Esophagus muscularis mucosa (tissue), 4 donors: Measurements from ENCODE around the gene FAM131C. TPM values are rescaled to one million over a fixed set of nuclear protein-coding genes. Genes with fewer than 3 reads are reported as not detected.
"Not testable (repeated sequence)": the region's sequence is repeated elsewhere in the genome, so short reads cannot be mapped to it uniquely, and the experiment has no call there.

ENCODE experiments used
- DNase-seq: peaks from one replicate; pipeline ENCODE4 v3.0.0-alpha.2; 2017; ENCODE audit errors: extremely low spot score
- H3K27ac ChIP-seq, 4 donors: fragments of 200-600 bp; sonication (generic); replicated peaks in 1 of 4; 1 replicate in 3 of 4; 2 replicates in 1 of 4; pipeline ENCODE4 v1.5.1; 2016 to 2019; ENCODE audit warnings: mild to moderate bottlenecking in 1 of 4
- H3K27me3 ChIP-seq, 4 donors: fragments of 200-600 bp; sonication (generic); one replicate each; pipeline versions ENCODE4 v1.5.1 to v1.6.0; 2016 to 2019
- H3K36me3 ChIP-seq, 4 donors: fragments of 200-600 bp; sonication (generic); one replicate each; pipeline ENCODE4 v1.5.1; 2016 to 2019
- H3K4me1 ChIP-seq, 4 donors: fragments of 200-600 bp; sonication (generic); one replicate each; pipeline ENCODE4 v1.5.1; 2016 to 2019
- H3K4me3 ChIP-seq, 4 donors: fragments of 200-600 bp; sonication (generic); 1 replicate in 2 of 4; 2 replicates in 2 of 4; pipeline ENCODE4 v1.5.1; 2016 to 2019; ENCODE audit warnings: mild to moderate bottlenecking in 4 of 4, moderate library complexity in 1 of 4
- H3K9me3 ChIP-seq, 4 donors: fragments of 200-600 bp; sonication (generic); 1 replicate in 3 of 4; 2 replicates in 1 of 4; pipeline ENCODE4 v1.5.1; 2016 to 2019
- CTCF ChIP-seq, 3 experiments: fragments of 200-600 bp in 2 of 3; fragments of 450-650 bp in 1 of 3; sonication (generic) in 2 of 3; IDR thresholded peaks; one replicate each; pipeline ENCODE4 v1.5.1; 2017 to 2019; ENCODE audit warnings: antibody characterized with exemption in 3 of 3, mild to moderate bottlenecking in 2 of 3, moderate library complexity in 1 of 3
- EP300 ChIP-seq: sonication (generic); formaldehyde crosslinking; IDR thresholded peaks from one replicate; pipeline ENCODE4 v1.6.1; 2017; ENCODE audit warnings: antibody characterized with exemption
- POLR2A ChIP-seq: fragments of 450-650 bp; IDR thresholded peaks from one replicate; pipeline ENCODE4 v1.6.1; 2017; ENCODE audit warnings: antibody characterized with exemption, moderate library complexity, mild to moderate bottlenecking, low read depth
- POLR2AphosphoS5 ChIP-seq, 2 donors: sonication (generic); formaldehyde crosslinking; IDR thresholded peaks; one replicate each; pipeline ENCODE4 v1.6.1; 2017; ENCODE audit warnings: antibody characterized with exemption in 2 of 2
- WGBS: methylation state at CpG from one replicate; pipeline ENCODE4 v1.1.5; 2018; 5-methylcytosine and 5-hydroxymethylcytosine counted together
- intact Hi-C: fragments of 100-400 bp; cut with DNase I; formaldehyde crosslinking; loops from one replicate; pipeline ENCODE4 v1.15.1; 2023
- total RNA-seq, 4 donors: library from RNA; depleted of rRNA; stranded (reverse); fragments of >200 nt; gene quantifications; one replicate each; pipeline versions ENCODE4 v1.1.0 to v1.2.1, GENCODE V29; 2016

The FAM131C gene
- total RNA-seq, 4 donors from 2014 or later, result 0.33 to 0.39 TPM; not detected in 2

DNA sequence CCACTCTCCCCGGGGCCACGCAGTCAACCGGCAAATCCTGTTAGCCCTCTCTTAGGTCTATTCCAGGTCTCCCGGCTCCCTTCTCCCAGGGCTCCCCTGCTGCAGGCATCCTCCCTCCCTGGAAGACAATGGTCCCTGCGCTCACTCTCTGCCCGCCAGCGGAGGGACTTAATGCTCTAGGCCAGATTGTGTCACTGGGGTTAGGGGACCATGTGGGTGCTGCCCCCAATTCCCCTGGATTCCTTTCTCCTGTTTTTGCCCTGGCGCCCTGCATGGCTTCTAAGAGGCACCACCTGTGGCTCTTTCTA, 8.2 kb downstream of the FAM131C start:
- Histone ChIP-seq H3K4me3 (no peak overlapping the region), H3K9me3 (no peaks in the 10 kb centered on the region), H3K4me1 (peaks cover 9 to 20% (median 17%) of the 10 kb centered on the region in 4 donors), H3K27ac (no peak overlapping the region), H3K27me3 (no peaks in the 10 kb centered on the region), H3K36me3 (no peaks in the 10 kb centered on the region)
- no peak for TF ChIP-seq POLR2AphosphoS5 (IDR thresholded peaks at IDR 0.05)
- TF ChIP-seq EP300, result no peak
- no peak for TF ChIP-seq CTCF (IDR thresholded peaks at IDR 0.05)
- intact Hi-C loops, result no loop called here
- WGBS, result 86% methylated on average over 8 of the region's 8 CpGs
- no peak for DNase-seq

DNA sequence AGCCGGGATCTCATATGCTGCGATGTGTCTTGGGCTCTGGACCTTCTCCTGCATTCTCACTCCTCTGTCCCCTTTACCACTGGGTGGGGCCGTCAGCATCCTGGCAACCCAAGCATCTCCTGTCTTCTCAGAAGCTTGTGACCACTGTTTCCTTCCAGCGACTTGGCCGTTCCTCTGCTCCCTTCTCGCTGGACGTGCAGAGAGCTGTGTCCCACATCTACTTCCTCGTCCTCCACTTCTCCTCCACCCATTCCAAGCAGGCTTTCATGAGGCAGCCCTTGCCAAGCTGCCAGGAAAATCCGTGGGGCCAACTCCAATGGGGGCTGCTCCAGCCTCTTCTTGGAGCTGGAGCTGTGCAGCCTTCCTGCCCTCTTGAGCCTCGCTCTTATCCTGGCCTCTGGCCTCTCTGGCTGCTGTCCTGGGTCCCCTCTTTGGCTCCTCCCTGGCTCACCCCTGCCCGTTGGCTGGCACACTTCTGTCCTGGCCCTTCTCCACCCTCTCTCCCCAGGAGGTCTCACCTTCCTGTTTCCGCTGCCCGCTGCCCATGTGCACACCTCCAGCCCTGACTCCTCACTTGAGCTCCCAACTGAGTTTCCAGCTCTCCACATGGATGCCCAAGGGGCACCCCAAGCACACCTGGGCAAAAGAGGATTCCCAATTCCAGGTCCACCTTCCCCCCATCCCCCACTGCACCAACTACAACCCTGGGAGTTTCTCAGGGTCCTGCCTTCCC, 8.7 kb downstream of the FAM131C start:
- intact Hi-C loops, result no loop called here
- WGBS, result 61% methylated on average over 13 of the region's 13 CpGs
- Histone ChIP-seq H3K27ac (no peak overlapping the region), H3K4me1 (peaks cover 9 to 20% (median 17%) of the 10 kb centered on the region in 4 donors), H3K36me3 (no peaks in the 10 kb centered on the region), H3K4me3 (no peak overlapping the region), H3K27me3 (no peaks in the 10 kb centered on the region), H3K9me3 (no peaks in the 10 kb centered on the region)
- TF ChIP-seq CTCF (IDR thresholded peaks at IDR 0.05) (no peak), POLR2AphosphoS5 (IDR thresholded peaks at IDR 0.05) (no peak), POLR2A (no peak), EP300 (no peak)
- no peak for DNase-seq

DNA sequence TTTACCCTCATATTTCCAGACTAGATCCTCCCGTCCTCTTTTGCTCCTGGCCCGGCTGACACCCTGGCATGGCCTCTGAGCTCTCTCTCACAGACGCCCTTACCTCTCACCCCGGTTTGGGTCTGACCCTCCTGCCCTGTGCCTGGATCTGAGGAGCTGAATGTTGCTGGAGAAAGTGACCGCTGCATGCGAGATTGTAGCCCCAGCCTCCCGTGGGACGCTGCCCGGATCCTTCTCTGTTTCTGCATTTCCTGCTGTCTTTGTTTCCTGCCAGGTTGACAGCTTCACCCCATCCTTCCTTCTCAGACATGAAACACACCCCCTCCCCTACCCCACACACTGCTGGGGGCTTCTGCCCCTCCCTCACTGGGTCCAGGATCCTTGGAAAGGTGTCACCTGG, 9.5 kb downstream of the FAM131C start:
- intact Hi-C loops, result no loop called here
- no peaks in the 10 kb centered on the region for H3K27me3 ChIP-seq
- no peak overlapping the region for H3K27ac ChIP-seq
- no peaks in the 10 kb centered on the region for H3K36me3 ChIP-seq
- no peak for DNase-seq
- H3K9me3 ChIP-seq, result no peaks in the 10 kb centered on the region
- no peak overlapping the region for H3K4me3 ChIP-seq
- TF ChIP-seq POLR2A (no peak), POLR2AphosphoS5 (IDR thresholded peaks at IDR 0.05) (no peak)
- H3K4me1 ChIP-seq, result peaks cover 9 to 20% (median 16%) of the 10 kb centered on the region in 4 donors
- 74% methylated on average over 9 of the region's 9 CpGs for WGBS

DNA sequence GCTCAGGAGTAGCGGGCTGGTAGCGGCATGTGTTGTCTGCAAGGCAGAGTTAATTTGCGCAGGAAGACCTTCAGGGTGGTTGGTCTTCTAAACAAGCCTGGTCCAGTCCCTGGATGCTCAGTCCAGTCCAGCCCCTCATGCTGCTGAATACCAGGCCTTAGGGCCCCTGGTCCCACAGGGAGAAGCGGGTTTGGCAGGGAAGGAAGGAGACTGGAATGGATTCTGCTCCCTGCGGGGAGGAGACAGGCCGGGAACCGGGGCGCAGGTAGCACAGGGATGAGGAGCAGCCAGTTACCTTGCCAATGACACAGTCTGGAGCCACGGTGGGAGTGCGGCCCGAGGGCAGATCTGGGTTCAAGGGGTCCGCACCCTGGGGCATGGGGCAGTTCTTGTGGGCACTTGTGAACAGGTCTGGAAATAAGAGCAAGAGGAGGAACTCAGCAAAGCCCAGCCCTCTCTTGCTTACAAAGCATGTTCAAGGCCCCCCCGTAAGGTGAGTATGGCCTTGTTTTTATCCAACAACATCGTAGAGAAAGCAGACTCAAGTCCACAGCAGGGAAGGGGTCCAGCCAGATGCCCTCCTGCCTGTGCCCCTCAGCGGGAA, 10.1 kb downstream of the FAM131C start:
- WGBS, result 92% methylated on average over 15 of the region's 15 CpGs

DNA sequence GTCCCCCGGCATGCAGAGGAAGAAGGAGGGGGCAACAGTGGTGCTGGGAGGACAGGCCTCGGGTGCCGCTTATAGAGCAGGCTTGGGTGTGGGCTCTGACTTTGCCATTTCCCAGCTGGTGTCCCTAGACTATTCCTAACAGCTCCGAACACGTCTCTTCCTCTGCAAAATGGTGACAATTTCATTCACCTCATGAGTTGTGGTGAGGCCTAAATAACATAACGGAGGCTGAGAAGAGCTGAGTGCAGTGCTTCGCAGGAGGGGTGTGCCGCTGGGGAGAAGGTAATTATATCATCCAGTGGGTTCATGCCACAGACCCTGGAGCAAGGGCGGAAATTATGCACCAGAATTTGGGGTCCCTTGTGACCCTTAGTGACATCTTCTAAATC, 10.8 kb downstream of the FAM131C start:
- 93% methylated on average over 8 of the region's 9 CpGs for WGBS
- H3K27ac ChIP-seq, intact Hi-C loops, H3K27me3 ChIP-seq, DNase-seq, H3K4me1 ChIP-seq, H3K9me3 ChIP-seq, H3K4me3 ChIP-seq, H3K36me3 ChIP-seq: not testable (repeated sequence)

More for the DNA sequence above, 10.1 kb downstream of the FAM131C start:
- Histone ChIP-seq H3K4me1 (peaks cover 7 to 16% (median 11%) of the 10 kb centered on the region in 4 donors), H3K9me3 (no peaks in the 10 kb centered on the region), H3K27me3 (no peaks in the 10 kb centered on the region), H3K27ac (no peak overlapping the region), H3K36me3 (no peaks in the 10 kb centered on the region), H3K4me3 (no peak overlapping the region)
- intact Hi-C loops, result no loop called here
- no peak for TF ChIP-seq EP300
- TF ChIP-seq POLR2AphosphoS5 (IDR thresholded peaks at IDR 0.05), result no peak
- DNase-seq, result no peak

DNA sequence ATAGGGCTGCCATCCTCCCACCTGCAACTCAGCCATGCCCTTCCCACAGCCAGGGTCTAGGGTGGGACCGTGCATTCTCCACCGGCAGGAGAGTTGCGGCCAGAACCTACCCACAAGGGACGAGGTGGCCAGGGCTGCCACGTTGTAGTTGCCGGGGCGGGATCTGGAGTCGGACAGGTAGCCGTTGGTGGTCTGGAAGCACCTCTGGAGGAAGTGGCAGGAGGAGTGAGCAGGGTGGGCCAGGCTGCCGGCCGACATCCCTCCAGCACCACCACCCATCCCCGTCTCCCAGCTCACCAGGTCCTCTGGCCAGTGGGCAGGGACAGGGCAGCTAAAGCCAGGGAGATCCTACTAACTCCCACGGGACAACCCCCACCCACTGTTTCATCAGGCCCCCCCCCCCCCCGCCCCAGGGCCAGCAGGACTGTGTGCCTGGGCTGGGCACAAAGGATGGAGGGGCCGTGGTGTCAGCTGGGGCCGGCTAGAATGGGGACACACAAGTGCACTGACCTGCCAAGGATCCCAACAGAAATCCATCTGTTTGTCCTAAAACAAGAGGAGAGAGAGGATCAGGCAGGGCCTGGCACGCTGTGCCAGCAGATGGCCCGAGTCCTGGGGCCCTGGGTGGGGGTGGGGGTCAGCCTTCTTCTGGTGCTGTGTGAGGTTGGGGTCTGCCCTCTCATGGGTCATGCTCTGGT, 11.3 kb downstream of the FAM131C start:
- H3K27me3 ChIP-seq, H3K4me1 ChIP-seq, H3K27ac ChIP-seq, H3K4me3 ChIP-seq, H3K36me3 ChIP-seq, DNase-seq, intact Hi-C loops, H3K9me3 ChIP-seq: not testable (repeated sequence)
- 73% methylated on average over 14 of the region's 18 CpGs for WGBS
